Pulmonary artery endothelial cell (primary cell): ENCODE results near the gene SPATC1L. TPM values are rescaled to one million over a fixed set of nuclear protein-coding genes. Genes with fewer than 3 reads are reported as not detected.

ENCODE experiments used
- DNase-seq: peaks from one replicate; pipeline ENCODE4 v3.0.0-alpha.2; 2011; ENCODE audit warnings: low read depth, low spot score
- total RNA-seq: library from RNA; depleted of rRNA; stranded (reverse); fragments of >200 nt; gene quantifications from 2 replicates; pipeline ENCODE4 v1.2.3, GENCODE V29; 2014

Gene SPATC1L
- total RNA-seq, 1 donor from 2014 or later, result 7.5 TPM

DNA sequence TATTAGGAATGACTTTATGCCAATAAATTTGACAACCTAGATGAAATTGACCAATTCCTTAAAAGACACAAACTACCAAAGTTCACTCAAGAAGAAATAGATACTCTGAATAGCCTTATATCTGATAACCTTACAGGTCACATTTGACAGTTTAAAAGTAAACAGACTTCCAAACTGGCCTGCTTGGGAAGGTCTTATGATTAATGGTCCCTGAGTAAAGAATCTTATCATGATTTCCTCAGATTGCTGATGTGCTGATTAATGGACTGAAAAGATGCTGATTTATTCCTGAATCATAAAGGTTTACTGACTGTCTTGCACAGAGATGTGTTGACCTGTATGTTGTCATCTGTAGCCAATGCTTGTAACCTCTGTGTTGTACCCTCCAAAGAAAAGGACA lies 19.2 kb downstream of the SPATC1L start:
- DNase-seq, result no peak

DNA sequence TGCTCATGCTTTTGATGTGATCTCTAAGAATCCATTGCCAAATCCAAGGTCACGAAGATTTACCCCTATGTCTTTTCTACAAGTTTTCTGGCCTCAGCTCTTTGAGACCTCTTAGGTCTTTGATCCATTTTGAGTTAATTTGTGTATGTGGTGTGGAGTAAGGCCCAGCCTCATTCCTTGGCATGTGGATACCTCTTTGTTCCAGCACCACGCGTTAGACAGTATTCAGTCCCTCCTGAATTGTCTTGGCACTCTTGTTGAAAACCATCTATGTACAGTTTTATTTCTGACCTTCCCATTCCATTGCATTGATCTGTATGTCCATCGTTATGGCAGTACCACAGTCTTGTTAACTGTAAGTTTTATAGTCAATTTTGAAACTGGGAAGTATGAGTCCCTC lies 20.9 kb downstream of the SPATC1L start:
- no peak for DNase-seq

DNA sequence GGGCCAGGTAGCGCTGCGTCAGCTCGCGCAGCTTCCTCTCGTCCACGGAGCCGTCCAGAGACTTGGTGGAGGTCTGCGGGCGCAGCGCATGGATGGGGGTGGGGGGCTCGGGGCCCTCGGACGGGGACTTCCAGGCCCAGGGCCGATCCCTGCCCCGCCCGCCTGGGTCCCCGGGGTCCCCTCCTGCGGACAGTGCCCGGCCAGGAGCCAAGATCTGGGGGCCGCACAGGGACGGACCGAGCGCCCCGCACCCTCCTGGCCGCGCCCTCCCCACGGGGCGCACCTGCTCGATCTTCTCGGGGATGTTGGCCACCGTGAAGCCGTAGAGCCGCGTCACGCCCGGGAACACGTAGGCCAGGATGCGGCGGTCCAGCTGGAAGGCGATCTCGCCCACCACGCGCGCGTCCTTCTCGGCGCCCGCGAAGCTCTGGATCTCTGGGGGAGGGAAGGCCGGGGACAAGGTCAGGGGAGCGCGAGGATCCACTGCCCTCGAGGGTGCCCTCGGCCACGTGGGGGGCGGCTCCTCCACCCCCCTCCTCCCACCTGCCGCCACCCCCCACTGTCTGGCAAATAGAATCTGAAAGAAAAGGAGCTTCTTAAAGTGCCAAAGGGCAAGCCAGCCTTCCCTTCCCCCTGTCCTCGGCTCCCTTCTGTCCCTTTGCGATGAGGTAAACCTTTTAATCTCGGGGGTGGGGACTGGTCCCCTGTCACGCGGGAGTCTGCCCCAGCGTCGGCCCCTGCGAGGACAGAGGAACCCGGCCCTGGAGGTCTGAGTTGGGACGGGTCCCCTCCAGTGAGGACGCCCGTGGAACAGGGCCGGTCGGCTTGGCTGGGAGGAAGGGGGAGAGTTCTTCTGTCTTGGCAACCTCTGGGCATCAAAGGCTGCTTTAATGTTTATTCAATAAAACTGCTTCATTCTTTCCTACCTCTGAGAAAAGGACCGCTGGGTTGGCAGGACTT lies 22.3 kb downstream of the SPATC1L start:
- no peak for DNase-seq

DNA sequence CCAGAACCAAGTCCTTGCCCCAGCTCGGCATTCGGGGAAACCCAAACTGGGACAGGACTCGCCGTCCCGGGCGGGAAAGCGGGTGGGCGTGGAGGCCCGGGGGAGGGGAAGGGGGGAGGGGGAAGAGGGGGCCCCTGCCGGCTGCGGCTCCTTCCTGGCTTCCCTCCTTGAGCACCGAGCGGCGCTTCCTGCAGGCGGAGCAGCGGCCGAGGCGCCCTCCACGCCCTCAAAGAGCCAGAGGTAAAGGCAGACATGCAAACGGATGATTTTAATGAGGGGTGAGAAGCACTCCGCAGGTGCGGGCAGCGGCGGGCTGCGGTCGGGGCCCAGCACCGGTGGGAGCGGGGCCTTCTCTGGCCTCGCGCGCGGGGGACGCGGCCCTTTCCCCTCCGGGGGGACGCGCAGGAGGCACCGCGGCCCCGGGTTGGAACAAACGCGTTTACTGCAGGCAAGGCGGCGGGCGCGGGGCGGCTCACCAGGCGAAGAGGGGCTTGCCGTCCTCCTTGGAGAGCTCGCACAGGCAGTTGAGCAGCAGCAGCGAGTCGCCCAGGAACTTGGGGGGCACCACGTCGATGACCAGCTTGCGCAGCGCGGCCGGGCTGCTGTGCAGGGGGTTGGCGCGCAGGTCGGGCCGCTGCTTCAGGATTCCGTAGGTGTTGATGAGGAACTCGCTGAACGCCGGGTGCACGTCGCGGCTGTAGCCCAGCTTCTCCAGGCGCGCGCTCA lies 23.2 kb downstream of the SPATC1L start:
- no peak for DNase-seq

DNA sequence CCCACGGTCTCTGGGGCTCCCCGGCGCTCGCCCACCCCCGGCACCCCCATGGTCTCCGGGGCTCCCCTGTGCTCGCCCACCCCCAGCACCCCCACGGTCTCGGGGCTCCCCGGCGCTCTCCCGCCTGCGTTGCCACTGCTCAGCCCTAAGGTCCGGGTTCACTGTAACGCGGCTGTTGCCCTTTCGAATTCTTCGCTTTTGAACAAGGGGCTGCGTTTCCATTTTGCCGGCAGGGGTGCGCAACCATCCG lies 23.7 kb downstream of the SPATC1L start:
- DNase-seq, result no peak

DNA sequence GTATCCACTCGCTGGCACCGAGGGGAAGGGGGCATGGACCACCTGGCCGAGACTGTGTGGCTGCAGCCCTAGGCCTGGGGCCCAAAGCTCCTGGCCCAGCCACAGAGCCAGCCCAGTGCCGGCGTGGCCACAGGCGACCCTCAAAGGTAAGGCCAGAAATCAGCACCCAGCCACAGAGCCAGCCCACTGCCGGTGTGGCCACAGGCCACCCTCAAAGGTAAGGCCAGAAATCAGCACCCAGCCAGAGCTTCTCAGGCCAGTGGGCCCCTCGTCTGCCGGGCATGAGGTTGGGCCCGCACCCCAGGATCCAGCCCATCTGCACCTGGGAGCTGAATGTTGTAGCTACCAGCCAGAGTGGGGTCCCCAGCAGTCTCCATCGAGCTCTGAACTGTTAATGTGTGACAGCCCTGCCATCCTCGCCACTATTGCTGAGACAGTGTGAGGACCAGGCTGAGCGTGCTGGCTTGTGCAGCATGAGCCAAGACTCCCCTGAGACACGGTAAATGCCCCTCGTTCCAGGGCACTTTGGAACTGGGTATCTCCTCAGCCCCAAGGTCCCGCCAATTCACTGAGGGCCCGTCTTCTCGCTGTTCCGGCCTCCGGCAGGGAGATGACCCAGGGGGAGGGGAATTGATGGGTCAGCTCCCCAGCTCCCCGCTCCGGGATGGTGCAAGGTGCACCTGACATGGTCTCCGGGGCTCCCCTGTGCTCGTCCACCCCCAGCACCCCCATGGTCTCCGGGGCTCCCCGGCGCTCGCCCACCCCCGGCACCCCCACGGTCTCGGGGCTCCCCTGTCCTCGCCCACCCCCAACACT lies 24.2 kb downstream of the SPATC1L start:
- no peak for DNase-seq

DNA sequence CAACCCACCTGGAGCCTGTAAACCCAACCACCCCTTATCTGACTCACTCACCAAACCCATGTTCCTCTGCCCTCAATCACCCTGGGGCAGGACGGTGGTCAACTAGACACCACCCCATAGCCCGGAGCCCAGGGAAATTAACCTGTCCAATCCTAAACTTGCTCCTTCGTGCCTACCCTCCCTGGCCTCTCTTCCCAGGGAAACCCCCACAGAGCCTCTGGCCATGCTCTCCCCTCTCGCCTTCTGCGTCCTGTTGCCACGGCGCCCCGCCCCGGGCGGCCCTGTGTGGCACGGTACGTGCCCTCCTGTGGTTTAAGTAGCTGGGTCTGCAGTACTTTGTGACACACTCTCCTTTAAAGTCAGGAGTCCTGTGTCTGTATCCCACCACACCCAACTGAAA lies 24.9 kb downstream of the SPATC1L start:
- no peak for DNase-seq

DNA sequence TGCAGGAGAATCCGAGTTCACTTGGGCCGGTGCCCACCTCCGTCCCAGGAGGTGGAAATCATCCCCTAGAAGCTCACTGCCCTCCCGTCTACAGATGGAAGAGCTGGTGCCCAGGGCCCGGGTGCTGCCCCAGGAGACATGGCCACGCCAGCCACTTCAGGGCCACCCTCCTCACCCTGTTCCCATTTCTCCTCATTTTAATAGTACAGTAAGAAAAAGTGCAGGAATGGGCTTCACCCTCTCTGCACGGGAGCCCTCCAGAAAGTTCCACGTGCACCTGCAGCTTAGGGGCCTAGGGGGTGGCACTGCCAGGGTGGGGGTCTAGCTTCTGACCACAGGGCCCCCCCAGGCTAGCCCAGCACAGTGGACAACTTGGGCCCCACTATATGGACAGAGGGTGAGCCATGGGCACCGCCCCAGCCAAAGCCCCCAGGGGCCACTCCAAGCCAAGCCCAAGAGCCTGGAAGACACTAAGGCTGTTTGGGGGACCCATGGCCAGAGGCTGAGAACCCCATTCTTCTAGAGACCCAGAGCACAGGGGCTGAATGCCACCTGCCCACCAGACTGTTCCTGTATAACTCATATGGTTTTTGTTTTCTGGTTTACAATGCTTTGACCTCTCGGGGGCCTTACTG lies 25.5 kb downstream of the SPATC1L start:
- no peak for DNase-seq

DNA sequence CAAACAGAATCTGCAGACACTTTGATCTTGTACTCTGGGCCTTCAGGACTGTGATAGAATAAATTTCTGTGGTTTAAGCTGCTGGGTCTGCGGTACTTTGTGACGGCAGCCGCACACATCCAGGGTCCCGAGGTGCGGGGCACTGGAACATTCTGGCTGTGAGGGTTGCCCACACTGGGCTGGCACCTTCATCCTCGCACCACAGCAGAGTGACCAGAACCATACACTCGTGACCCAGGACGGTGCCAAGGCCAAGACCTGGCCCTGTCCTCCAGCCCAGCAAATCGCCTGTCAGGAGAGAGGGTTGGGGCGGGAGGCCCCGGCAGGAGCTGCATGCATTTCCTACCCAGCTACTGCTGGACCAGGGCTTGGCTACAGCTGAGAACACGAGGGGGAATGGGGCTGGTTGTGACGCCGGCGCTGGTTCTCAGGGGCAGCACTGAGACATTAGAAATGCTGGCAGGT lies 26.2 kb downstream of the SPATC1L start:
- DNase-seq, result no peak

DNA sequence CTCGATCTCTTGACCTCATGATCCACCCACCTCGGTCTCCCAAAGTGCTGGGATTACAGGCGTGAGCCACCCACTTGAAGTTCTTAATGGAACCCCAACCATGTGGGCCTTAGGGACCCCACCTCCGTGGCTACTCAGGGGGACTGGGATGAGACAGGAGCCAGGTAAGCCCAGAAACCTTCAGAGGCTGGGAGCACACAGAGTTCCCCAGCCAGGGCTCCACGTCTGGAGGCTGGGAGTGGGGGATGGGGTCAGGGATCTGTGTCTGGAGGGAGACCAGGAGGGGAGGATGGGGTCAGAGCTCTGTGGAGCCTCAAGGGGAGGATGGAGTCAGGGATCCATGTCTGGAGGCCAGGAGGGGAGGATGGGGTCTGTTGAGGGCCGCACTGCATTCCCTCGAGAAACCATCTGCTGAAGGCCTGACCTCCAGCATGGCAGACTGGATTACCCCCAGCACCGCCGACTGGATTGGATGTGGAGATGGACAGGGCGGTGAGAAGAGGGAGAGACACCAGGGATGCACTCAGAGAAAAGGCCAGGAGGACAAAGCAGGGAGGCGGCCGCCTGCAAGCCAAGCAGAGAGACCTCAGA lies 26.8 kb downstream of the SPATC1L start:
- DNase-seq, result no peak

DNA sequence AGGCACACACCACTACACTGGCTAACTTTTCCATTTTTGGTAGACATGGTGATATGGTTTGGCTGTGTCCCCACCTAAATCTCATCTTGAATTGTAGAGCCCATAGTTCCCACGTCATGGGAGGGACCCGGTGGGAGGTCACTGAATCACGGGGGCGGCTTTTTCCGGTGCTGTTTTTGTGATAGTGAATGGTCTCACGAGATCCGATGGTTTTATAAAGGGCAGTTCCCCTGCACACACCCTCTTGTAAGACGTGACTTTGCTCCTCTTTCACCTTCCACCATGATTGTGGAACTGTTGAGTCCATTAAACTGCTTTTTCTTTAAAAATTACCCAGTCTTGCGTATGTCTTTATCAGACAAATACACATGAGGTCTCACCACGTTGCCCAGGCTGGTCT lies 27.6 kb downstream of the SPATC1L start:
- DNase-seq, result no peak

DNA sequence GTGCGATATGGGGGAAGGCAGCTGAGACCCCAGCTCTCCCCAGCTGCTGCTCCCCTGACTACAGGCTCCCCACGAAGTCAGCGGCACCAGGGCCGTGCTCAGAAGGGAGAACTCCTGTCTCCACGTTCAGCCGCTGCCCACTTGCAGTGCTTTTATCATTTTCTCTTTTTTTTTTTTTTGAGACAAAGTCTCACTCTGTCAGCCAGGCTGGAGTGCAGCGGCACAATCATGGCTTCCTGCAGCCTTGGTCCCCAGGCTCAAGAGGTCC lies 27.9 kb downstream of the SPATC1L start:
- DNase-seq, result no peak

DNA sequence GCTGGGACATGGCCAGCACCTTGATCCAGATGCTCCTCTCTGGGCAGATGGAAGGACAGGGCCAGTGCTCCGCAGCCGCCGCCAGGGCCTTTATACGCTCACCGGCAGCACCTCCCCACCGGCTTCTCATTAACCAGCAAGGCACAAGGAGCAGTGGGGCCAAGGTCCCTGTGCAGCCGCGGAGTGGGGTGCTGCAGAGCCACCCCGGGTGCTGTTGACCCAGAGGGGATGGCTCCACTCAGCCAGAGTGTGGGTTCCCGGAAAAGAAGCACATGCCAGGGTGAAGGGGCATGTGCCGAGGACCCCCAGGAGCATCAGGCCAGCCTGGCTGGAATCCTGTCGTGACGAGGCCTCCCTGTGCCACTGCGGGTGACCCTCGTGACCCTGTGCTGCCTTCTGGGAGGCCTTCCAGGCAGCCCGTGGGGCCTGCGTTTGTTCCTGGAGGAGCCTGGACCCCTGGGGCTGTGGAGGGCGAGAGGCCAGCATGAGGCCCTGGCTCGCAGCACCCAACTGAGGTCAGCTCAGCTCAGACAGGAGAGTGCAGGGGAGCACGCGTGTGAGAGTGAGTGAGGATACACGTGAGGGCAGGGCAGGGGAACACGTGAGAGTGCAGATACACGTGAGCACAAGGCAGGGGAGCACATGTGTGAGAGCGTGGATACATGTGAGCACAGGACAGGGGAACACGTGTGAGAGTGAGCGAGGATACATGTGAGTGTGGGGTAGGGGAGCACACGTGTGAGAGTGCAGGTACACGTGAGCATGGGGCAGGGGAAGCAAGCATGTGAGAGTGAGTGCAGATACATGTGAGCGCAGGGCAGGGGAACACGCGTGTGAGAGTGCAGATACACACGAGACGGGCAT lies 28.5 kb downstream of the SPATC1L start, which contains the start of gene FTCD:
TSS of gene FTCD (minus strand) at position 66 of the 864 bp plus-strand sequence. CDS start at position 10, 56 bp downstream.
- DNase-seq, result no peak

DNA sequence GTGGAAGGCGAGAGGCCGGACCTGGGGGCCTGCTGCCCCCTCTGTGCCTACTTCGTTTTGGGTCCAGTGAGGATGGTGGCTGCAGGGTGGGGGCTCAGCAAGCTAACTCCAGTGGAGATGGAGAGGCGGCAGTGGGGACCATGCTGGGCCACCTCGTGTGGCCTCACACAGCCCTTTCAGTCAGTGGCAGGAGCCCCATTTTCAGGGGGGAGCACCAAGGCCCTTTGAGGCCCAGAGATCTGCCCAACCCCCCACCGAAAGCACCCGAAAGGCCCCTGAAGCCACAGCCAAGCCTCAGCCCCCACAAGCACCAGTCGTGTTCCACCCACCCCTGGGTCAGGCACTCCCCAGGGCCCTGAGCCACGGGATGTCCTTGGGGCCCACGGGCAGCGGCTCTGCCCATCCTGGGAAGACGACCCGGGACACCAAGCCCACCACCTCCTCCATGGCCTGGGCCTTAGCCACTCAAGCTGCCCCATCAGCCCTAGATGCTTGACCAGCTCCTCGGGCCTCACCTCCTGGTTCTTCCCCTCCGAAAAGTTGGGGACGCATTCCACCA lies 29.2 kb downstream of the SPATC1L start:
- DNase-seq, result no peak

DNA sequence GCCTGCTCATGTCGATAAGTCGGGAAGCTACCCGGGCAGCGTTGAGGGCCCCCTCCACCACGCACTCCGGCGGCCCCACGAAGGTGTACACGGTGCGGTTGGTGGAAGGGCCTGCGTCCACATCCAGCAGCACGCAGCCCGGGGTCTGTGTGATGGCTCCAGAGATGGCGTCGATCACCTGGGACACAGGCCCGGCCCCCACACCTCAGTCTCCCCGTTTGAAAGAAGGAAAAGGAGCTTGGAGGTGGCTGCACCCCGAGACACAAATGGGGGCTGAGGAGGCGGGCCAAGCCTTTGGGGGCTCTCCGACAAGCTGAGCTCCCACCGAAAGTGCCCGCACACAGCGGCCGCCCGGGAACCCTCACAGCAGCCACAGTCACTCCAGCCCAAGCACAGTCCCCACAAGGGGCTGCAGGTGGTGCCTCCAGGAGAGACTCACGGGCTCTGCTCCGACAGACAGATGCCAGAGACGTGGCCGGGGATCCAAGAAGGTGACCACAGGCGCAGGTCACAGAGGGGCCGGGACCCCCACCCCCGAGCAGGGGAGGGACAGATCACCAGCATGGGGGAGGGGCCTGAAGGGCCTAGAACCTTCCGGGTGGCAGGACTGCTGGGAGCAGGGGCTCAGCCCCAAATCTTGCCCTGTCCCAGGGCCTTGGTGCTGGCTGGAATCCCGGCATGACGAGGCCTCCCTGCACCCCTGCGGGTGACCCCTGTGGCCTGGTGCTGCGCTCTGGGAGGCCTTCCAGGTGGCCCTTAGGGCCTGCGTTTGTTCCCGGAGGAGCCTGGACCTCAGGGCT lies 29.9 kb downstream of the SPATC1L start:
- DNase-seq, result no peak

DNA sequence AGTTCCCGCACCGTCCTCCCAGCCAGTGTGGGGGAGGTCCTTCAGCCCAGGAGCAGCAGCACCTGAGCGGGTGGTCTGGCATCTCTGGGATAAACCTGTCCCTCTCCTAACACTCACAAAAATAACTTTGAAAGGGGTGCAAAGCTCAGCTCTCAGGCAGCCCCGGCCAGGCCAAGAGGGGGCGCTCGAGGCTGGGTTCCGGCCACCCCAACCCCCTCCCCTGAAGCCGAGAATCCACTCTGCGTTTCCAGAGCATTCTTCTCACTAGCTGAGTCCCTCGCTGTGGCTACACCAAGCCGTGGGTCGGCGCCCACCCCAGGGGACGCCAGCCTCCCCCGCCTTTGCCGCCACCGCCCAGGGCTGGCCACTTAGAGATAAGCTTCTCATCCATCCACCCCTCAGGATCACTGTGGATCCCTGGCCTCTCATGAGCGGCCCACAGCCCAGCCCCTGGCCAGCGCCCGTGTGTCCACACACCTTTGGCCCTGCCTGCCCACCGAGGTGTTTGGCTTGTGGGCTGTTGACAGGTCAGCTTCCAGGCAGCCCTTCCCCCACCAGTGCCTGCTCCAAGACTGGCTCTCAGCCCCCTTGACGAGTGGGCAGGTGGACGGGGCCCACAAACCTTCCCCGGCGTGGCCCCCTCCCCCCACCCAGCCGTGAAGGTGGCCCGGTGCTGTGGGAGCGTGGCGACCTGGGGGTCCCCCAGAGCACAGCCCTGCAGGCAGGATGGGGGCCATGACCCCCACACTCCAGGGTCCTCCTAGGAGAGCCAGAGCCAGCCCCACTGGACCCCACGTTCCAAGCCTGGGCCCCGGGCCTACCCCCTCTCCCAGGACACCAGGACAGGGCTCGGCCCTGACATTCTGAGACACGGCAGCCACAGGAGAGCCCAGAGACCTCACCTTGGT lies 30.8 kb downstream of the SPATC1L start:
- DNase-seq, result peak; percentile 13

DNA sequence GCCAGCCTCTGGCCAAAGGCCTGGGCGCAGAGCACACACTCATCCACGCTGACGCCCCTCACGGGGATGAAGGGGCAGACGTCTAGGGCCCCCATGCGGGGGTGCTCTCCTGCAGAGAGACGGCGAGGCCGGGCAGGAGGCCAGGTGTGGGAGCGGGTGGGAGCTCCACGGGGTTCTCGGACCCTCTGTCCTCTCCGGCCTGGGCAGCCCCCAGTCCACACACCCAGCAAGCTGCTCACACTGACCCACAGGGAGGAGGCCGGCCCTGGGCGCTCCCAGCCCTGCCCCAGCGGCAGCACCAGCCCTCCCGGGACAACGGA lies 31.4 kb downstream of the SPATC1L start:
- DNase-seq, result no peak
